SK-N-SH (cell line): Measurements from ENCODE around the gene ZNF705A.

Source experiments
- JUND ChIP-seq: IDR thresholded peaks from 2 replicates; pipeline ENCODE4 v1.4.0; 2012
- NFIC ChIP-seq: IDR thresholded peaks from 2 replicates; pipeline ENCODE4 v1.4.0; 2012; ENCODE audit warnings: borderline replicate concordance
- RAD21 ChIP-seq: IDR thresholded peaks from 2 replicates; pipeline ENCODE4 v1.6.1; 2012; ENCODE audit warnings: mild to moderate bottlenecking, low read length
- TF ChIP-seq, protein P1 (sequence below): fragments of 200-600 bp; sonication (generic); IDR thresholded peaks from 2 replicates; pipeline ENCODE4 v1.6.1; 2017; ENCODE audit warnings: antibody characterized with exemption, mild to moderate bottlenecking, moderate library complexity

GRCh38 chr12:8127138-8127537 lies 29.7 kb upstream of the ZNF705A start:
- TF ChIP-seq RAD21, result no peak
- TF ChIP-seq JUND, result no peak
- TF ChIP-seq, protein P1, sequence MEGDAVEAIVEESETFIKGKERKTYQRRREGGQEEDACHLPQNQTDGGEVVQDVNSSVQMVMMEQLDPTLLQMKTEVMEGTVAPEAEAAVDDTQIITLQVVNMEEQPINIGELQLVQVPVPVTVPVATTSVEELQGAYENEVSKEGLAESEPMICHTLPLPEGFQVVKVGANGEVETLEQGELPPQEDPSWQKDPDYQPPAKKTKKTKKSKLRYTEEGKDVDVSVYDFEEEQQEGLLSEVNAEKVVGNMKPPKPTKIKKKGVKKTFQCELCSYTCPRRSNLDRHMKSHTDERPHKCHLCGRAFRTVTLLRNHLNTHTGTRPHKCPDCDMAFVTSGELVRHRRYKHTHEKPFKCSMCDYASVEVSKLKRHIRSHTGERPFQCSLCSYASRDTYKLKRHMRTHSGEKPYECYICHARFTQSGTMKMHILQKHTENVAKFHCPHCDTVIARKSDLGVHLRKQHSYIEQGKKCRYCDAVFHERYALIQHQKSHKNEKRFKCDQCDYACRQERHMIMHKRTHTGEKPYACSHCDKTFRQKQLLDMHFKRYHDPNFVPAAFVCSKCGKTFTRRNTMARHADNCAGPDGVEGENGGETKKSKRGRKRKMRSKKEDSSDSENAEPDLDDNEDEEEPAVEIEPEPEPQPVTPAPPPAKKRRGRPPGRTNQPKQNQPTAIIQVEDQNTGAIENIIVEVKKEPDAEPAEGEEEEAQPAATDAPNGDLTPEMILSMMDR, result no peak
- TF ChIP-seq NFIC, result no peak
